GM18951 (cell line): Measurements from ENCODE around the gene PHTF1.
A peak's percentile ranks its signal among the peaks of the same experiment; 100 is the strongest.

Experiments used
- POLR2A ChIP-seq: IDR thresholded peaks from 4 replicates; pipeline ENCODE4 v1.6.1; 2011; ENCODE audit warnings: mild to moderate bottlenecking; ENCODE audit not compliant: insufficient read length, insufficient read depth; ENCODE audit errors: extremely low read depth
- in situ Hi-C: fragments of 300-500 bp; cut with MboI; formaldehyde crosslinking; loops from one replicate; pipeline ENCODE4 v1.12.0; 2022; ENCODE audit warnings: low sequenced_read_pairs, mixed read lengths, inconsistent platforms; ENCODE audit not compliant: unreplicated experiment

The PHTF1 gene

GRCh38 chr1:113759333-113760101 is at the start of gene PHTF1:
TSS of gene PHTF1 (minus strand) at chr1:113759486. CDS start at chr1:113758703, 783 bp downstream.
- in situ Hi-C loops: no loop called here
- TF ChIP-seq POLR2A: peak; percentile 95

- in situ Hi-C loops: no loop called here
- TF ChIP-seq POLR2A: no peak
These were observed 49.3 kb upstream of the PHTF1 start for GRCh38 chr1:113808450-113809195.

- in situ Hi-C loops: no loop called here
- TF ChIP-seq POLR2A: no peak
These were observed 46.4 kb upstream of the PHTF1 start for GRCh38 chr1:113805639-113806038.

GRCh38 chr1:113805256-113805531 is 45.9 kb upstream of the PHTF1 start:
- in situ Hi-C loops: no loop called here
- no peak for TF ChIP-seq POLR2A

DNA sequence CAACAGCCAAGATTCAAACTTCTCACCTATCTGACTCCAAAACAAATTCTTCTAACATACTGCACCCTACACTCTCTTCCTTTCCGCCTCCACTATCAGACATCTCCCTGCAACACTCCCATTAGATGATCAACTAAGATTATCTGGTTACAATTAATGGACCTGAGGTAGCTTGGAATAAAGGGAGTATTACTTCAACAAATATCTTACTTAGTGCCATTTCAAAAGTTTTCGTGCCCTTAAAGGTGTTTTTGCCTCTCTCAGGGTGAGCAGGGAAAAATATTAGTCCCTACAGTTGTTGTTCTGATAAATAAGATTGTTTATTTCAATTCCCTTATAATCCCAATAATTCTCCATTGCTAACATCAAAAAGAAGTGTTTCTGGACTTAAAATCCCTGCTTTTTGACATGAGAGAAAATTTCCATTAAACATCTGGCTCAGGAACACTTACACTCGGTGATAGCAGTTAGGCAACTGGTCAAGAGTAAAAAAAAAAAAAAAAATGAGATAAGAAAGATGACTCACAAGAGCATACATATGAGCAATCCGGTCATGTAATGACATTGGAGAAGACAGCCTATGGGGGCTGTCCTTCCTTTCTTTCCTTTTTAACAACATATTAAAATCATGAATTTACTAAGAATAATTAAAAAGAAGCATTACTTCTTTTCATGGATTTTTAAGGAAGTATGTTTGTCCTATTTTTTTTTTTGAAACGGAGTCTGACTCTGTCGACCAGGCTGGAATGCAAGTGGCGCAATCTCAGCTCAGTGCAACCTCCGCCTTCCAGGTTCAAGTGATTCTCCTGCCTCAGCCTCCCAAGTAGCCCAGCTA is 45.4 kb upstream of the PHTF1 start:
- in situ Hi-C loops: no loop called here
- no peak for TF ChIP-seq POLR2A

GRCh38 chr1:113802367-113803007 is 43.2 kb upstream of the PHTF1 start:
- in situ Hi-C loops: no loop called here
- TF ChIP-seq POLR2A: no peak

DNA sequence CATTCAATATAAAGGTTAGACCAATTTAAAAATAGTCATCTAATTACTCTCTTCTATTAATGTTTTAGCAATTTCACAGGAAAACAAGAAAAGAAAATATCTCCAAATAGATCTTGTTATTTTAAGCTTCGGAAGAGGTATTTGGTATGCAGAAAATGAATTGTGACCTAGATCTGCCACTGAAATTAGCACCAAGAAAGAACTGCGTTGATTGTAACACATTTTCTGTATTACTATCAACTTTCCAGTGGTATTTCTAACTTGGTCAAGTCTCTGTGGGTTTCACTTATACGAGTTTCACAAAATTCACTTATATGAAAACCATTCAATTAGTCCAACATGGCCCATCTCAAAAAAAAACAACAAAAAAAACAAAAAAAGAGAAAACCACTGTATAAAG is 41.2 kb upstream of the PHTF1 start:
- in situ Hi-C loops: no loop called here
- TF ChIP-seq POLR2A: no peak

DNA sequence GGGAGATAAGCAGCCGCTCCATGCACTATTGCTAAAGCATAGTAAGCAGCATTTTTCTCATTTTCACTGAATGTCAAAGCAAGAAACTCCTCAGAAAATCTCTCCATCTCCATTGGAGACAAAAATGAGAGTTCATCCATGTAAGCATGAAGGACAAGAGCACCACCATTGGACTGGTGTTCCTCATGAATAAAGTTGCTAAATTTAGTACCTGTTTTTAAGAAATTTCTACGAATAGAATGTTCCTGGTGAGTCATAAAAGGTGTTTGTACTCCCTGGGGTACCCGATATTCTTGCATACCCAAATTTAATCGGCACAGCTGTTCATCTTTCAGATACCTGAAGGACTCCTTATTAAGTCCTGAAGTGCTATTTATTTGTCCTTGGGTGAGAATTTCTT is 38.2 kb upstream of the PHTF1 start:
- TF ChIP-seq POLR2A: no peak
- in situ Hi-C loops: no loop called here

GRCh38 chr1:113793878-113794834 is 34.9 kb upstream of the PHTF1 start:
- no peak for TF ChIP-seq POLR2A
- in situ Hi-C loops: no loop called here

- in situ Hi-C loops: no loop called here
- no peak for TF ChIP-seq POLR2A
These were observed 33.7 kb upstream of the PHTF1 start for GRCh38 chr1:113792986-113793385.

DNA sequence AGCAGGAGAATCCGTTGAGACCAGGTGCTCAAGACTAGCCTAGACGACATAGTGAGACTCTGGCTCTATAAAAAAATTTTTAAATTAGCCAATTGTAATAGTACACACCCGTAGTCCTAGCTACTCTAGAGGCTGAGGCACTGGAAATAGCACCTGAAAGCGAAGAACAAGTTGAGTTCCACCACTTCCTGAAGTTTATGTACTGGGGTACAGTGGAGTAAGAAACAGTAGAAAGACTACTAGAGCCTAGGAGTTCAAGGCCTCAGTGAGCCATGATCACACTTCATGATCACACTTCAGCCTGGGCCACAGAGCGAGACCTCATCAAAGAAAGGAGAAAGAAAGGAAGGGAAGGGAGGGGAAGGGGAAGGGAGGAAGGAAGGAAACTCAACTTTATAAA is 33.2 kb upstream of the PHTF1 start:
- no peak for TF ChIP-seq POLR2A
- in situ Hi-C loops: no loop called here

- in situ Hi-C loops: no loop called here
- no peak for TF ChIP-seq POLR2A
These were observed 29.5 kb upstream of the PHTF1 start for GRCh38 chr1:113788802-113789201.

- TF ChIP-seq POLR2A: no peak
- in situ Hi-C loops: no loop called here
These were observed 28.4 kb upstream of the PHTF1 start for GRCh38 chr1:113787663-113788062.
